ENCODE measurements around the gene SGPL1. TPM values are rescaled to one million over a fixed set of nuclear protein-coding genes. Genes with fewer than 3 reads are reported as not detected.

The SGPL1 gene
- total RNA-seq, 1 experiment from 2014 or later: 52.6 TPM

DNA sequence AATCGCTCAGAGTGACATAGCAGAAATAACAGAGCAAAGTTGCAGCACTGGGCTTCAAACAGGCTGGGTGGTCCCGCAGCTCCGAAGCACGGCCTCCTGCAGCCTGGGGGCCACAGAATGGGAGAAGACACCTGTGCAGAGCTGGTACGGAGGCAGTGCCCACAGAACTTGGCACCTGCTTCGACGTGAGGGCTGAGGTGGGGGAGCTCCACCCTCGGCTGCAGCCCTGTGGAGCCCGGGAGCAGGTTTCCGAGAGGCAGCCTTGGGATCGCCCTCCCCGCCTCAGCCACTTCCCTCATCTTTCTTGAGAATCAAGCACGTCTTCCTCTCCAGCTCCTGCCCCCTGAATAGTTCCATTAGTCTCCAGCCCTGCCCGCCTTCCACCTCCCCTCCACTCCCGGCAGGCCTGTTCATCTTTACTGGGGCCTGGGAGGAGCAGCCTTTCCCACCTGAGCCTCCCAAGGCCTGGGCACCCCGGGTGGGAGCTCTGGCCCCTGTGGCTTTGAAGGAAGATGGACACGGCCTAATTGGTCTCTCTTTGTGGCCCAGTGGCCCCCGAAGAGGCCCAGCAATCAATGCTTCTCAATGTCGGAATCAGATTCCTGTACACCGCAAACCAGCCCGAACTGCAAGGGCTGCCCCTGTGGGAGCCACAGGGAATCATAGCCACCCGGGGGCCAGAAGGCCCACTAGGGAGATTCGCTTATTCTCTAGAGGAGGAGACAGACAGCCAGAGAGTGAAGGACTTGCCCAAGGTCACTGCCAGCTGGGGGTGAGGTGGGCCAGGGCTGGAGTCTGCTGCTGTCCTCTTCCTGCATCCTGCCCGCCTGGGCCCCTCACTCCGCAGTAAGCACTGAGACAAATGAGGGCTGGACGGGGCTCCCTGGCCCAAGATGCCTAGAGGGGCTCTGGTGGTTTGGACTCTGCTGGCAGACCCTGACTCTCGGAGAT is 89.6 kb downstream of the SGPL1 start:
- H3K4me3 Mint-ChIP-seq: no peak overlapping the region
- no peaks in the 10 kb centered on the region for H3K36me3 Mint-ChIP-seq (ENCODE audit: insufficient read depth in 1 of 3, low read depth in 3 of 3)
- no peaks in the 10 kb centered on the region for H4K20me1 ChIP-seq (ENCODE audit: control insufficient read depth, insufficient read depth, insufficient read length)
- H2BK120ac ChIP-seq (ENCODE audit: low read depth, low read length, poor library complexity, severe bottlenecking): no peak overlapping the region
- no peak overlapping the region for H3K4me2 ChIP-seq (ENCODE audit: insufficient read depth, insufficient read length, low read length)
- no peak overlapping the region for H3K18ac ChIP-seq (ENCODE audit: insufficient read length, low read depth, low read length)
- no peak overlapping the region for H3K14ac ChIP-seq (ENCODE audit: insufficient read depth, low read length)
- no peak overlapping the region for H2BK15ac ChIP-seq (ENCODE audit: low read depth, low read length)
- H2BK12ac ChIP-seq (ENCODE audit: insufficient read length, low read depth, low read length): no peak overlapping the region
- H2BK5ac ChIP-seq (ENCODE audit: insufficient read length, low read length): no peak overlapping the region
- H3K9me3 Mint-ChIP-seq: no peaks in the 10 kb centered on the region; a peak in 1 of 5 replicates
- DNase-seq: no peak
- H4K5ac ChIP-seq (ENCODE audit: insufficient read length, low read depth, low read length): no peak overlapping the region
- no peak overlapping the region for H3K23ac ChIP-seq (ENCODE audit: insufficient read length, low read depth, low read length)
- H3K27ac ChIP-seq (ENCODE audit: insufficient read length, low read depth, low read length): no peak overlapping the region
- peaks cover 6 to 8% of the 10 kb centered on the region in 2 experiments for H3K4me1 Mint-ChIP-seq
- H2BK20ac ChIP-seq (ENCODE audit: low read depth, low read length, poor library complexity, severe bottlenecking): no peak overlapping the region
- H3K79me1 ChIP-seq (ENCODE audit: insufficient read depth, low read depth, low read length, poor library complexity, severe bottlenecking): no peaks in the 10 kb centered on the region
- H2AFZ ChIP-seq (ENCODE audit: low read length): no peak overlapping the region
- H3K9ac ChIP-seq (ENCODE audit: extremely low read depth, insufficient read length, low read length): no peak overlapping the region
- no CpG with 5 or more reads among the region's 27 CpGs for WGBS (ENCODE audit: extremely low coverage, insufficient read length, low lambda C conversion rate)
- no peak overlapping the region for H3K4ac ChIP-seq (ENCODE audit: low read depth, low read length)
- no peak overlapping the region for H3T11ph ChIP-seq (ENCODE audit: low read length)
- no peaks in the 10 kb centered on the region for H3K4me1 ChIP-seq (ENCODE audit: insufficient read depth, low read length)
- no peaks in the 10 kb centered on the region for H3K23me2 ChIP-seq (ENCODE audit: insufficient read length, low read depth, low read length, poor library complexity, severe bottlenecking)
- TF ChIP-seq, protein P1, sequence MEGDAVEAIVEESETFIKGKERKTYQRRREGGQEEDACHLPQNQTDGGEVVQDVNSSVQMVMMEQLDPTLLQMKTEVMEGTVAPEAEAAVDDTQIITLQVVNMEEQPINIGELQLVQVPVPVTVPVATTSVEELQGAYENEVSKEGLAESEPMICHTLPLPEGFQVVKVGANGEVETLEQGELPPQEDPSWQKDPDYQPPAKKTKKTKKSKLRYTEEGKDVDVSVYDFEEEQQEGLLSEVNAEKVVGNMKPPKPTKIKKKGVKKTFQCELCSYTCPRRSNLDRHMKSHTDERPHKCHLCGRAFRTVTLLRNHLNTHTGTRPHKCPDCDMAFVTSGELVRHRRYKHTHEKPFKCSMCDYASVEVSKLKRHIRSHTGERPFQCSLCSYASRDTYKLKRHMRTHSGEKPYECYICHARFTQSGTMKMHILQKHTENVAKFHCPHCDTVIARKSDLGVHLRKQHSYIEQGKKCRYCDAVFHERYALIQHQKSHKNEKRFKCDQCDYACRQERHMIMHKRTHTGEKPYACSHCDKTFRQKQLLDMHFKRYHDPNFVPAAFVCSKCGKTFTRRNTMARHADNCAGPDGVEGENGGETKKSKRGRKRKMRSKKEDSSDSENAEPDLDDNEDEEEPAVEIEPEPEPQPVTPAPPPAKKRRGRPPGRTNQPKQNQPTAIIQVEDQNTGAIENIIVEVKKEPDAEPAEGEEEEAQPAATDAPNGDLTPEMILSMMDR (conservative IDR thresholded peaks at IDR 0.05): no peak
- peaks cover 2% of the 10 kb centered on the region for H3K27me3 Mint-ChIP-seq (ENCODE audit: low read depth)
- H4K8ac ChIP-seq (replicated peaks; ENCODE audit: insufficient read length, low read depth, low read length): no peak overlapping the region
- no peaks in the 10 kb centered on the region for H3K27me3 ChIP-seq (ENCODE audit: insufficient read depth, low read length)
- no peak overlapping the region for H2AK5ac ChIP-seq (ENCODE audit: insufficient read length, low read length)
- no peaks in the 10 kb centered on the region for H3K9me3 ChIP-seq (ENCODE audit: control insufficient read depth, low read depth, low read length)
- no peak overlapping the region for H3K27ac Mint-ChIP-seq
- H3K79me2 ChIP-seq (ENCODE audit: insufficient read depth, low read length): no peaks in the 10 kb centered on the region
- no peak overlapping the region for H4K91ac ChIP-seq (ENCODE audit: insufficient read length, low read depth, low read length)
- no peak overlapping the region for H3K56ac ChIP-seq (ENCODE audit: insufficient read length, low read depth, low read length)
